ENCODE results near the gene CFAP45. TPM values are rescaled to one million over a fixed set of nuclear protein-coding genes. Genes with fewer than 3 reads are reported as not detected.

The CFAP45 gene
- total RNA-seq, 1 donor from 2014 or later: not detected

DNA sequence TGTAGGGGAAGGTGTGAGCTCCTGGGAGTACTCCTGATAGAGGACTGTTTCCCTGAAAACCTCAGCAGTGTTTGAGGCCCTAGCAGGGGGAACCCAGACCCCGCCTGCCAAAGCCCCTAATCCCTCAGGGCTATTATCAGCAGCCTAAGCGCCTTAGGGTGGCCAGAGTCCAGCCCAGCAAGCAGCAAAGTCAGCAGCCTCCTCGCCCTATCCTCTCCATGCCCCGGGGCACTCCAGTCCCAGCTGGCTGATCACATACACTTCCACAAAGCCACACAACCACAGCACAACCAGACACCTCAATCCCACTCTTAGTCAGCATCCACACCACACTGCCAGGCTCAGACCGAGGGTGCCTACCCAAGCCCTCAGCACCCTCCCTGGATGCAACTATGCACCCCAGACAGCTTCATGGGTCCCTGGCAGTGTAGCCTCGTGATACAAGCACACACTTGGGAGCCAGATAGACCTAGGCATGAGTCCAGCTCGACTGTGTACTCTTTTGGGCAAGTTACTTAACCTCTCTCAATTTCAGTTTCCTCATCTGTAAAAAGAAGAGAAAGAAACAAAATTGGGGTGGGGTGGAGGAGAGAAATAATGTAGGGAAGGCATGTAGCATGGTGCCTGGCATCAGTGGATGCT is 38.4 kb upstream of the CFAP45 start:
- no peak for DNase-seq (ENCODE audit: low read depth, low spot score)
- peaks cover 39% of the 10 kb centered on the region for H3K4me1 Mint-ChIP-seq

GRCh38 chr1:159937054-159937750 is 37.2 kb upstream of the CFAP45 start:
- H3K36me3 Mint-ChIP-seq (ENCODE audit: low read depth): peaks cover 2% of the 10 kb centered on the region
- H3K4me3 Mint-ChIP-seq: no peak overlapping the region
- H3K9me3 Mint-ChIP-seq: no peaks in the 10 kb centered on the region

More for the DNA sequence above, 38.4 kb upstream of the CFAP45 start:
- peaks cover 2% of the 10 kb centered on the region for H3K36me3 Mint-ChIP-seq (ENCODE audit: low read depth)
- H3K27me3 Mint-ChIP-seq (ENCODE audit: low read depth): no peaks in the 10 kb centered on the region
- H3K4me3 Mint-ChIP-seq: no peak overlapping the region
- no peaks in the 10 kb centered on the region for H3K9me3 Mint-ChIP-seq
- TF ChIP-seq, protein P1, sequence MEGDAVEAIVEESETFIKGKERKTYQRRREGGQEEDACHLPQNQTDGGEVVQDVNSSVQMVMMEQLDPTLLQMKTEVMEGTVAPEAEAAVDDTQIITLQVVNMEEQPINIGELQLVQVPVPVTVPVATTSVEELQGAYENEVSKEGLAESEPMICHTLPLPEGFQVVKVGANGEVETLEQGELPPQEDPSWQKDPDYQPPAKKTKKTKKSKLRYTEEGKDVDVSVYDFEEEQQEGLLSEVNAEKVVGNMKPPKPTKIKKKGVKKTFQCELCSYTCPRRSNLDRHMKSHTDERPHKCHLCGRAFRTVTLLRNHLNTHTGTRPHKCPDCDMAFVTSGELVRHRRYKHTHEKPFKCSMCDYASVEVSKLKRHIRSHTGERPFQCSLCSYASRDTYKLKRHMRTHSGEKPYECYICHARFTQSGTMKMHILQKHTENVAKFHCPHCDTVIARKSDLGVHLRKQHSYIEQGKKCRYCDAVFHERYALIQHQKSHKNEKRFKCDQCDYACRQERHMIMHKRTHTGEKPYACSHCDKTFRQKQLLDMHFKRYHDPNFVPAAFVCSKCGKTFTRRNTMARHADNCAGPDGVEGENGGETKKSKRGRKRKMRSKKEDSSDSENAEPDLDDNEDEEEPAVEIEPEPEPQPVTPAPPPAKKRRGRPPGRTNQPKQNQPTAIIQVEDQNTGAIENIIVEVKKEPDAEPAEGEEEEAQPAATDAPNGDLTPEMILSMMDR (conservative IDR thresholded peaks at IDR 0.05): no peak
- no peak overlapping the region for H3K27ac Mint-ChIP-seq (ENCODE audit: unreplicated experiment)

DNA sequence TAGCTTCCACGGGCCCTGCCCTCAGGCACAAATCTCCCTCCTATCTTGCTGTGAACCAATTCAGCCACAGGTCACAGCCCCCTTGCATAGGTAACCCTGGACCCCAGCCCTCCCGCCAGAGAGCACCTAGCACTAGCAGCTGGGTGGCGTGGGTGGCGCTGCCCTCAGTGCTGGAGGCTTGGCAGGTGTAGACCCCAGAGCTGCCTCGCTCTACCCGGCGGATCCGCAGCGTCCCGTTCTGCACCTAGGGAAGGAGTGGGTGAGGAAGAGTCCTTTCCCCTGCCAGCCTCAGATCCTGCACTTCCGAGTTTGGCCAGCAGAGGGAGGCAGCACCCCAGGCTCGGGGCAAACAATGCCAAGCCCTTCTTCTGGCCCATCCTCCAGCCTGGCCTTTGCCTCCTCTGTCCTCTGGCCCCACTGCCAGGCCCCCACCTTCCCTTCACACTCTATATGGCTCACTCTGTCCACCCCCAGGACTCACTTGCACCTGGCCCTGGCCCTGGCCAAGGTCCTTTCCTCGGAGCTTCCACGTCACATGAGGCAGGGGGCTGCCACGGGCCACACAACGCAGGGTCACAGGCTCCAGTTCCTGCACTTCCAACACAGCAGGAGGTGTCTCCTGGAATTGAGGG is 36.4 kb upstream of the CFAP45 start:
- Mint-ChIP-seq H3K36me3 (ENCODE audit: low read depth) (peaks cover 2% of the 10 kb centered on the region), H3K4me1 (peaks cover 23% of the 10 kb centered on the region), H3K4me3 (no peak overlapping the region), H3K27me3 (ENCODE audit: low read depth) (no peaks in the 10 kb centered on the region), H3K9me3 (no peaks in the 10 kb centered on the region), H3K27ac (ENCODE audit: unreplicated experiment) (no peak overlapping the region)
- TF ChIP-seq, protein P1 (conservative IDR thresholded peaks at IDR 0.05): peak; percentile 99
- peak; percentile 97 for DNase-seq (ENCODE audit: low read depth, low spot score)

More at GRCh38 chr1:159937054-159937750, 37.2 kb upstream of the CFAP45 start:
- Mint-ChIP-seq H3K27me3 (ENCODE audit: low read depth) (no peaks in the 10 kb centered on the region), H3K4me1 (peaks cover 32% of the 10 kb centered on the region), H3K27ac (ENCODE audit: unreplicated experiment) (no peak overlapping the region)
- no peak for DNase-seq (ENCODE audit: low read depth, low spot score)
- TF ChIP-seq, protein P1 (conservative IDR thresholded peaks at IDR 0.05): no peak

DNA sequence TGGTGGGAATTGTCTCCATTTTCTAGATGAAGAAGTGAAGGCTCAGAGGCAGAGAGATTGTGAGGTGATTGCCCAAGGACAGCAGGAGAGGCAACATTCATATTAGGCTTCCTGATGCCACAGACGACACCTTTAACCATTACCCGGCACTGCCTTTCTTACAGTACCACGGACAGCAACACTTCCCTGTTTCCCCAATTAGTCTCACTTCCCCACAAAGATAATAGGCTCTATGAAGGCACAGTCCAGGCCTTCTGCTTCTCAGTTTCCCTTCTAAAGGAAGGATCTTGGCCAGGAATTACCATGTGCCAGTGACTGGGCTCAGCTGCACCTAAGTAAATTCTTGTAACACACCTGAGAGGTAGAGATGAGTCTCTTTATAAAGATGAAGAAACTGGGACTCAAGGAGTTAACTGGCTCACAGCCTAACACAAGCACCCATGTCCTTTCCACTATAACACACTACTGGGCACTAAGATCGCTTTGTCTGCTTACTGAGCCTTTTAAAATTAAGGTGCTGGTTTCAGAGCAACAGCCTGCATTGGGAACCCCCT is 35.8 kb upstream of the CFAP45 start:
- no peak overlapping the region for H3K4me3 Mint-ChIP-seq
- no peak overlapping the region for H3K27ac Mint-ChIP-seq (ENCODE audit: unreplicated experiment)
- H3K9me3 Mint-ChIP-seq: no peaks in the 10 kb centered on the region
- no peaks in the 10 kb centered on the region for H3K27me3 Mint-ChIP-seq (ENCODE audit: low read depth)
- H3K36me3 Mint-ChIP-seq (ENCODE audit: low read depth): peaks cover 2% of the 10 kb centered on the region
- DNase-seq (ENCODE audit: low read depth, low spot score): no peak
- TF ChIP-seq, protein P1 (conservative IDR thresholded peaks at IDR 0.05): no peak
- peaks cover 18% of the 10 kb centered on the region for H3K4me1 Mint-ChIP-seq

GRCh38 chr1:159935305-159935704 is 35.3 kb upstream of the CFAP45 start:
- TF ChIP-seq, protein P1 (conservative IDR thresholded peaks at IDR 0.05): no peak
- Mint-ChIP-seq H3K27ac (ENCODE audit: unreplicated experiment) (no peak overlapping the region), H3K27me3 (ENCODE audit: low read depth) (no peaks in the 10 kb centered on the region), H3K36me3 (ENCODE audit: low read depth) (peaks cover 2% of the 10 kb centered on the region), H3K4me3 (no peak overlapping the region), H3K9me3 (no peaks in the 10 kb centered on the region), H3K4me1 (peaks cover 13% of the 10 kb centered on the region)
- DNase-seq (ENCODE audit: low read depth, low spot score): no peak
